Liver (tissue), 9 donors: ENCODE measurements around the gene FICD. TPM values are rescaled to one million over a fixed set of nuclear protein-coding genes. Genes with fewer than 3 reads are reported as not detected.
A peak's percentile ranks its signal among the peaks of the same experiment; 100 is the strongest.

Source experiments
- DNase-seq: peaks from one replicate; pipeline ENCODE4 v3.0.0-alpha.2; 2017; ENCODE audit warnings: low spot score
- H3K27ac ChIP-seq, 2 donors: one replicate each; pipeline ENCODE4 v1.7.0; 2013; ENCODE audit warnings: inconsistent platforms in 2 of 2, low read length in 2 of 2, control low read depth in 1 of 2, low read depth in 1 of 2, mild to moderate bottlenecking in 1 of 2
- H3K27me3 ChIP-seq, 4 donors: one replicate each; pipeline versions ENCODE4 v1.6.1 to v1.7.0; 2013; ENCODE audit warnings: low read length in 3 of 4, inconsistent platforms in 1 of 4, mild to moderate bottlenecking in 1 of 4, moderate library complexity in 1 of 4; ENCODE audit not compliant: control insufficient read depth in 4 of 4, insufficient read depth in 4 of 4
- H3K36me3 ChIP-seq, 4 donors: one replicate each; pipeline versions ENCODE4 v1.6.1 to v1.7.0; 2013; ENCODE audit warnings: low read length in 3 of 4, mild to moderate bottlenecking in 3 of 4, low read depth in 1 of 4, moderate library complexity in 1 of 4; ENCODE audit not compliant: control insufficient read depth in 4 of 4, insufficient read depth in 3 of 4
- H3K4me1 ChIP-seq, 4 donors: one replicate each; pipeline versions ENCODE4 v1.6.1 to v1.7.0; 2013; ENCODE audit warnings: low read length in 3 of 4, mild to moderate bottlenecking in 3 of 4, moderate library complexity in 1 of 4; ENCODE audit not compliant: control insufficient read depth in 4 of 4, insufficient read depth in 4 of 4
- H3K4me3 ChIP-seq, 3 donors: one replicate each; pipeline versions ENCODE4 v1.6.1 to v1.7.0; 2013; ENCODE audit warnings: low read length in 3 of 3, control low read depth in 1 of 3, low read depth in 1 of 3, mild to moderate bottlenecking in 1 of 3
- H3K9ac ChIP-seq, 2 donors: one replicate each; pipeline ENCODE4 v1.7.0; 2013; ENCODE audit warnings: low read length in 2 of 2, mild to moderate bottlenecking in 2 of 2, moderate library complexity in 2 of 2, control low read depth in 1 of 2, low read depth in 1 of 2
- H3K9me3 ChIP-seq, 4 donors: one replicate each; pipeline versions ENCODE4 v1.6.1 to v1.7.0; 2013; ENCODE audit warnings: low read length in 3 of 4; ENCODE audit not compliant: control insufficient read depth in 4 of 4
- EGR1 ChIP-seq, 2 donors: IDR thresholded peaks; 2 replicates each; pipeline ENCODE4 v1.6.1; 2016 to 2018; ENCODE audit warnings: antibody characterized with exemption in 2 of 2, low read depth in 2 of 2
- FOXA1 ChIP-seq: IDR thresholded peaks from 2 replicates; pipeline ENCODE4 v1.6.1; 2016; ENCODE audit warnings: antibody characterized with exemption
- FOXA2 ChIP-seq: IDR thresholded peaks from 2 replicates; pipeline ENCODE4 v1.6.1; 2016; ENCODE audit warnings: antibody characterized with exemption
- GABPA ChIP-seq, 2 donors: IDR thresholded peaks in 1 of 2; conservative IDR thresholded peaks in 1 of 2; 2 replicates each; pipeline ENCODE4 v1.6.1; 2016; ENCODE audit warnings: antibody characterized with exemption in 2 of 2, mild to moderate bottlenecking in 1 of 2, moderate library complexity in 1 of 2
- HNF4A ChIP-seq, 2 donors: conservative IDR thresholded peaks; 2 replicates each; pipeline ENCODE4 v1.6.1; 2016; ENCODE audit warnings: antibody characterized with exemption in 2 of 2, mild to moderate bottlenecking in 2 of 2
- HNF4G ChIP-seq: IDR thresholded peaks from 2 replicates; pipeline ENCODE4 v1.6.1; 2016; ENCODE audit warnings: antibody characterized with exemption
- JUND ChIP-seq, 2 donors: IDR thresholded peaks; 2 replicates each; pipeline ENCODE4 v1.6.1; 2016; ENCODE audit warnings: antibody characterized with exemption in 2 of 2
- NR2F2 ChIP-seq: IDR thresholded peaks from 2 replicates; pipeline ENCODE4 v1.6.1; 2016; ENCODE audit warnings: antibody characterized with exemption
- RAD21 ChIP-seq, 2 donors: IDR thresholded peaks; 2 replicates each; pipeline ENCODE4 v1.6.1; 2016; ENCODE audit warnings: antibody characterized with exemption in 2 of 2, mild to moderate bottlenecking in 2 of 2
- RXRA ChIP-seq, 2 donors: IDR thresholded peaks; 2 replicates each; pipeline ENCODE4 v1.6.1; 2017 to 2018; ENCODE audit warnings: antibody characterized with exemption in 2 of 2, mild to moderate bottlenecking in 1 of 2
- SP1 ChIP-seq: IDR thresholded peaks from 2 replicates; pipeline ENCODE4 v1.6.1; 2018; ENCODE audit warnings: antibody characterized with exemption, mild to moderate bottlenecking
- TAF1 ChIP-seq: conservative IDR thresholded peaks from 2 replicates; pipeline ENCODE4 v1.6.1; 2016; ENCODE audit warnings: antibody characterized with exemption, mild to moderate bottlenecking
- YY1 ChIP-seq: IDR thresholded peaks from 2 replicates; pipeline ENCODE4 v1.6.1; 2016; ENCODE audit warnings: antibody characterized with exemption, mild to moderate bottlenecking
- WGBS: extraction: QIAGEN DNeasy Blood & Tissue Kit; methylation state at CpG from one replicate; pipeline ENCODE4 v1.1.7; 2013; 5-methylcytosine and 5-hydroxymethylcytosine counted together
- polyA plus RNA-seq, 2 donors: library from polyadenylated mRNA; stranded (reverse) in 1 of 2; unstranded in 1 of 2; fragments of 200-250 nt in 1 of 2; fragments of >200 nt in 1 of 2; fragmentation: Nextera tagmentation in 1 of 2; extraction: Ambion mirVana in 1 of 2; gene quantifications; one replicate each; pipeline versions ENCODE4 v1.2.1 to v1.2.3, GENCODE V29; 2013 to 2015
- total RNA-seq, 2 donors: library from RNA; depleted of rRNA; stranded (reverse); fragments of >200 nt; gene quantifications; one replicate each; pipeline ENCODE4 v1.2.3, GENCODE V29; 2014
- TF ChIP-seq, protein P1 (sequence below): IDR thresholded peaks from 2 replicates; pipeline ENCODE4 v1.6.1; 2016; ENCODE audit warnings: antibody characterized with exemption
- TF ChIP-seq, protein P2 (sequence below): fragments of 150-350 bp; IDR thresholded peaks from 2 replicates; pipeline ENCODE4 v1.5.1; 2017; ENCODE audit warnings: improper control_type of control experiment, low read depth, low read length; ENCODE audit not compliant: missing input control
- TF ChIP-seq, protein P3 (sequence below): IDR thresholded peaks from 2 replicates; pipeline ENCODE4 v1.6.1; 2016; ENCODE audit warnings: antibody characterized with exemption
- TF ChIP-seq, protein P4 (sequence below): IDR thresholded peaks from 2 replicates; pipeline ENCODE4 v1.6.1; 2016; ENCODE audit warnings: antibody characterized with exemption, mild to moderate bottlenecking
- TF ChIP-seq, protein P5 (sequence below): IDR thresholded peaks from 2 replicates; pipeline ENCODE4 v1.6.1; 2016; ENCODE audit warnings: antibody characterized with exemption
- donor health status: healthy.
- donor health status: healthy.
- donor health status: healthy.
- donor health status: healthy.
- donor health status: healthy.

FICD gene
- total and polyA plus RNA-seq, 4 donors: 3.6 to 20.9 (median 6.6) TPM

DNA sequence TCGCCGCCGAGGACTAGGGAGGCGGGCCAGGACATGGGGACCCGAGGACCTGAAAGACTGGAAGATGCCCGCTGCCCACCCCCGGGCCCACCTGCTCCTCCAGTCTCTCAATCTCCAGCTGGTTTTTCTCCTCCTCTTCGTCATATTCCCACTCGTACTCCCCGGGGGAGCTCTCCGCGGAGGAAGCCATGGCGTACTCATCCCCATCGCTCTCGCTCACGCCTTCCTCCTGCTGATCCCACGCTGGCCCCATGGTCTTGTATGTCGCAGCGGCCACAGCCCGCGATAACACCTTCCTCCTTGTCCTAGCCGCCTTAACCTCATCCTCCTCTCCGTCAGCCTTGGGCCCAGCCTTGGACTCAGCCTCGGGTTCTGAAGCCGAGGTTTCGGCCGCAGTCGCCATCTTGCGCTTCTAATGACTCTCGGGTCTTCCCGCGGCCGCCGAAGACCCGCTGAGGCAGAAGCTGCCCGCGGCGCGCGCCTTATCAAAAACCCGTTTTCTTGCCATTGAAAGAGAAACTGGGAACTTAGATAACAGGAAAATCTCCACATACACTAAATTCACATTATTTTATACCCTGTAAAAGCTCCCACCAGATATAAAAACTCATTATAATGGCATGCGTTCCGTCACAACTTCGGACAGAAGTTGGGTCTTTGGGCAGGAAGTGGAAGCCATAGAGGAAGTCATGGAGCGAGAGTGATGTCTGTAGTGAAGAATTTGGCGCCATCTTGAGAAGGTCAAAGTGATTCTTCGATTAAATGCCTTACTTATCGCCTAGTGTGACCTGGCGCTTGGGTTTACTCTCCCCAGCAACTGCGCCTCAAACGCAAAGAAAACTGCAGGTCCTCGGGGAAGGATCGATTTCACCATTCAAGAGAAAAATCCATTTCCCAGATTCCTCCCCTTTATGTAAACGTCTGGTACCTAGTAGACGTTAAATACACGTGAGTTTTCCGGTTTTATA lies 46.0 kb downstream of the FICD start, which contains the start of gene SART3:
Gene SART3 (minus strand): TSS at position 422 of the 968 bp plus-strand sequence. CDS start 19 bp downstream, at position 403.
- H3K36me3 ChIP-seq: peaks cover 0 to 7% (median 4%) of the 10 kb centered on the region in 4 donors

More for the DNA sequence above, 46.0 kb downstream of the FICD start, which contains the start of gene SART3:
- H3K27me3 ChIP-seq: no peaks in the 10 kb centered on the region
- TF ChIP-seq FOXA2: no peak
- TF ChIP-seq GABPA (IDR thresholded peaks at IDR 0.05 in 1 of 2, conservative IDR thresholded peaks at IDR 0.05 in 1 of 2): peak; percentile 79 to 93
- peak; percentile 100 for TF ChIP-seq YY1
- TF ChIP-seq HNF4G: no peak
- TF ChIP-seq TAF1: peak; percentile 15
- TF ChIP-seq EGR1 (IDR thresholded peaks at IDR 0.05; ENCODE audit: low read depth in 2 of 2): peak; percentile 22 to 24
- TF ChIP-seq NR2F2: peak; percentile 46
- TF ChIP-seq, protein P1, sequence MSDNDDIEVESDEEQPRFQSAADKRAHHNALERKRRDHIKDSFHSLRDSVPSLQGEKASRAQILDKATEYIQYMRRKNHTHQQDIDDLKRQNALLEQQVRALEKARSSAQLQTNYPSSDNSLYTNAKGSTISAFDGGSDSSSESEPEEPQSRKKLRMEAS: peak; percentile 68
- TF ChIP-seq, protein P2, sequence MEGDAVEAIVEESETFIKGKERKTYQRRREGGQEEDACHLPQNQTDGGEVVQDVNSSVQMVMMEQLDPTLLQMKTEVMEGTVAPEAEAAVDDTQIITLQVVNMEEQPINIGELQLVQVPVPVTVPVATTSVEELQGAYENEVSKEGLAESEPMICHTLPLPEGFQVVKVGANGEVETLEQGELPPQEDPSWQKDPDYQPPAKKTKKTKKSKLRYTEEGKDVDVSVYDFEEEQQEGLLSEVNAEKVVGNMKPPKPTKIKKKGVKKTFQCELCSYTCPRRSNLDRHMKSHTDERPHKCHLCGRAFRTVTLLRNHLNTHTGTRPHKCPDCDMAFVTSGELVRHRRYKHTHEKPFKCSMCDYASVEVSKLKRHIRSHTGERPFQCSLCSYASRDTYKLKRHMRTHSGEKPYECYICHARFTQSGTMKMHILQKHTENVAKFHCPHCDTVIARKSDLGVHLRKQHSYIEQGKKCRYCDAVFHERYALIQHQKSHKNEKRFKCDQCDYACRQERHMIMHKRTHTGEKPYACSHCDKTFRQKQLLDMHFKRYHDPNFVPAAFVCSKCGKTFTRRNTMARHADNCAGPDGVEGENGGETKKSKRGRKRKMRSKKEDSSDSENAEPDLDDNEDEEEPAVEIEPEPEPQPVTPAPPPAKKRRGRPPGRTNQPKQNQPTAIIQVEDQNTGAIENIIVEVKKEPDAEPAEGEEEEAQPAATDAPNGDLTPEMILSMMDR: no peak
- TF ChIP-seq, protein P3, sequence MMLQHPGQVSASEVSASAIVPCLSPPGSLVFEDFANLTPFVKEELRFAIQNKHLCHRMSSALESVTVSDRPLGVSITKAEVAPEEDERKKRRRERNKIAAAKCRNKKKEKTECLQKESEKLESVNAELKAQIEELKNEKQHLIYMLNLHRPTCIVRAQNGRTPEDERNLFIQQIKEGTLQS: no peak
- peak in 1 of 2 donors; percentile 58 for TF ChIP-seq RXRA (IDR thresholded peaks at IDR 0.05)
- TF ChIP-seq HNF4A (conservative IDR thresholded peaks at IDR 0.05): peak in 1 of 2 donors; percentile 41
- TF ChIP-seq, protein P4, sequence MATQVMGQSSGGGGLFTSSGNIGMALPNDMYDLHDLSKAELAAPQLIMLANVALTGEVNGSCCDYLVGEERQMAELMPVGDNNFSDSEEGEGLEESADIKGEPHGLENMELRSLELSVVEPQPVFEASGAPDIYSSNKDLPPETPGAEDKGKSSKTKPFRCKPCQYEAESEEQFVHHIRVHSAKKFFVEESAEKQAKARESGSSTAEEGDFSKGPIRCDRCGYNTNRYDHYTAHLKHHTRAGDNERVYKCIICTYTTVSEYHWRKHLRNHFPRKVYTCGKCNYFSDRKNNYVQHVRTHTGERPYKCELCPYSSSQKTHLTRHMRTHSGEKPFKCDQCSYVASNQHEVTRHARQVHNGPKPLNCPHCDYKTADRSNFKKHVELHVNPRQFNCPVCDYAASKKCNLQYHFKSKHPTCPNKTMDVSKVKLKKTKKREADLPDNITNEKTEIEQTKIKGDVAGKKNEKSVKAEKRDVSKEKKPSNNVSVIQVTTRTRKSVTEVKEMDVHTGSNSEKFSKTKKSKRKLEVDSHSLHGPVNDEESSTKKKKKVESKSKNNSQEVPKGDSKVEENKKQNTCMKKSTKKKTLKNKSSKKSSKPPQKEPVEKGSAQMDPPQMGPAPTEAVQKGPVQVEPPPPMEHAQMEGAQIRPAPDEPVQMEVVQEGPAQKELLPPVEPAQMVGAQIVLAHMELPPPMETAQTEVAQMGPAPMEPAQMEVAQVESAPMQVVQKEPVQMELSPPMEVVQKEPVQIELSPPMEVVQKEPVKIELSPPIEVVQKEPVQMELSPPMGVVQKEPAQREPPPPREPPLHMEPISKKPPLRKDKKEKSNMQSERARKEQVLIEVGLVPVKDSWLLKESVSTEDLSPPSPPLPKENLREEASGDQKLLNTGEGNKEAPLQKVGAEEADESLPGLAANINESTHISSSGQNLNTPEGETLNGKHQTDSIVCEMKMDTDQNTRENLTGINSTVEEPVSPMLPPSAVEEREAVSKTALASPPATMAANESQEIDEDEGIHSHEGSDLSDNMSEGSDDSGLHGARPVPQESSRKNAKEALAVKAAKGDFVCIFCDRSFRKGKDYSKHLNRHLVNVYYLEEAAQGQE: peak; percentile 56
- TF ChIP-seq, protein P5, sequence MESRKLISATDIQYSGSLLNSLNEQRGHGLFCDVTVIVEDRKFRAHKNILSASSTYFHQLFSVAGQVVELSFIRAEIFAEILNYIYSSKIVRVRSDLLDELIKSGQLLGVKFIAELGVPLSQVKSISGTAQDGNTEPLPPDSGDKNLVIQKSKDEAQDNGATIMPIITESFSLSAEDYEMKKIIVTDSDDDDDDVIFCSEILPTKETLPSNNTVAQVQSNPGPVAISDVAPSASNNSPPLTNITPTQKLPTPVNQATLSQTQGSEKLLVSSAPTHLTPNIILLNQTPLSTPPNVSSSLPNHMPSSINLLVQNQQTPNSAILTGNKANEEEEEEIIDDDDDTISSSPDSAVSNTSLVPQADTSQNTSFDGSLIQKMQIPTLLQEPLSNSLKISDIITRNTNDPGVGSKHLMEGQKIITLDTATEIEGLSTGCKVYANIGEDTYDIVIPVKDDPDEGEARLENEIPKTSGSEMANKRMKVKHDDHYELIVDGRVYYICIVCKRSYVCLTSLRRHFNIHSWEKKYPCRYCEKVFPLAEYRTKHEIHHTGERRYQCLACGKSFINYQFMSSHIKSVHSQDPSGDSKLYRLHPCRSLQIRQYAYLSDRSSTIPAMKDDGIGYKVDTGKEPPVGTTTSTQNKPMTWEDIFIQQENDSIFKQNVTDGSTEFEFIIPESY: peak; percentile 64
- peak; percentile 52 to 83 for TF ChIP-seq JUND (IDR thresholded peaks at IDR 0.05)
- peak; percentile 56 for TF ChIP-seq SP1
- no peak for TF ChIP-seq RAD21 (IDR thresholded peaks at IDR 0.05)
- no peak for TF ChIP-seq FOXA1
- H3K4me1 ChIP-seq: peaks cover 6 to 53% (median 47%) of the 10 kb centered on the region in 4 donors
- DNase-seq: peak; percentile 81
- peak within 1 kb of the TSS; percentile 77 to 98 for H3K9ac ChIP-seq
- peak within 1 kb of the TSS; percentile 71 to 97 (median 95) for H3K4me3 ChIP-seq
- peak within 1 kb of the TSS; percentile 85 to 94 for H3K27ac ChIP-seq
- H3K9me3 ChIP-seq: no peaks in the 10 kb centered on the region
- WGBS: under 1% methylated on average over 57 of the region's 57 CpGs
